Measurements from ENCODE around the gene CD99.

DNA sequence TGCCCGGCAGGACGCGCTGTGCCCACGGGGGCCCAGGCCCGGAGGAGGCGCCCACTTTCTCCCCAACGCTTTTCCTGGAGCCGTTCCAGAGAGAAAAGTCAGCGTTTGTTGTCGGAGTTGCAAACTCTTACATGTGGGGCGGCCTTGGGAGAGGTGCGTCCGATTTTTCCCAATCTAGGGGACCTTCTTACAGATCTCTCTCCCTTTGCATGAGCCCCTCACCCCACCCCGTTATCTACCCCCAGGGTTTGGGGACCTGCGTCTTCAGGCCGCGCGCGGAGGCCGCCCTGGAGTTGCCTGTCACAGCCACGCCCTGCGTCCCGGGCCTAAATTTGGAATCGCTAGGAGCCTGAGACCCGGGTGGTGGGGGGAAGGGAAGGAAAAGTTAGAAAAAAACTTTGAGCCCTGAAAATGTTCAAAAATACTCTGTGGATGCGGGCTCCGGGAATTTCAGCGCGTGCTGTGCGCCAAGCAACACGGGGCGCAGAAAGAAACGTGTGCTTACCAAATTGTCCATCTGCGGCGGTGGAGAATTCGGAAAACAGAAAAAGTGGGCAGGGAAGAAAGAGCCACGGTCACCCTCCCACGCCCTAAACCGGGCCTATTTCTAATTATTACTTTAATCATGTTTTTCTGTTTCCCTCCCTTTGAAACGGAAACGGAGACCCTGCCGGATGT, 587 bp downstream of the CD99 start:
- TF ChIP-seq, protein P1, sequence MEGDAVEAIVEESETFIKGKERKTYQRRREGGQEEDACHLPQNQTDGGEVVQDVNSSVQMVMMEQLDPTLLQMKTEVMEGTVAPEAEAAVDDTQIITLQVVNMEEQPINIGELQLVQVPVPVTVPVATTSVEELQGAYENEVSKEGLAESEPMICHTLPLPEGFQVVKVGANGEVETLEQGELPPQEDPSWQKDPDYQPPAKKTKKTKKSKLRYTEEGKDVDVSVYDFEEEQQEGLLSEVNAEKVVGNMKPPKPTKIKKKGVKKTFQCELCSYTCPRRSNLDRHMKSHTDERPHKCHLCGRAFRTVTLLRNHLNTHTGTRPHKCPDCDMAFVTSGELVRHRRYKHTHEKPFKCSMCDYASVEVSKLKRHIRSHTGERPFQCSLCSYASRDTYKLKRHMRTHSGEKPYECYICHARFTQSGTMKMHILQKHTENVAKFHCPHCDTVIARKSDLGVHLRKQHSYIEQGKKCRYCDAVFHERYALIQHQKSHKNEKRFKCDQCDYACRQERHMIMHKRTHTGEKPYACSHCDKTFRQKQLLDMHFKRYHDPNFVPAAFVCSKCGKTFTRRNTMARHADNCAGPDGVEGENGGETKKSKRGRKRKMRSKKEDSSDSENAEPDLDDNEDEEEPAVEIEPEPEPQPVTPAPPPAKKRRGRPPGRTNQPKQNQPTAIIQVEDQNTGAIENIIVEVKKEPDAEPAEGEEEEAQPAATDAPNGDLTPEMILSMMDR (IDR thresholded peaks at IDR 0.05) = no peak
- no peak for TF ChIP-seq POLR2A (IDR thresholded peaks at IDR 0.05)
- no peak for TF ChIP-seq POLR2AphosphoS5 (IDR thresholded peaks at IDR 0.05)
